T-helper 1 cell treated with Interleukin-12 subunit alpha and Interleukin-12 subunit beta and Interleukin-4 antibody, amounts not matched to agents 30 μg/mL and 1 μg/mL, for 36 hours (primary cell): Measurements from ENCODE around the gene ASXL1.

ENCODE experiments used
- H3K27ac Mint-ChIP-seq: one replicate; pipeline ENCODE4 v1.8.0; 2021; ENCODE audit warnings: mild to moderate bottlenecking, mixed read lengths
- H3K27me3 Mint-ChIP-seq: one replicate; pipeline ENCODE4 v1.8.0; 2021; ENCODE audit warnings: low read depth, mixed read lengths
- H3K36me3 Mint-ChIP-seq: one replicate; pipeline ENCODE4 v1.8.0; 2021; ENCODE audit warnings: low read depth, mixed read lengths
- H3K4me1 Mint-ChIP-seq: one replicate; pipeline ENCODE4 v1.8.0; 2021; ENCODE audit warnings: low read depth, mixed read lengths
- H3K4me3 Mint-ChIP-seq: one replicate; pipeline ENCODE4 v1.8.0; 2021; ENCODE audit warnings: mild to moderate bottlenecking, moderate library complexity, mixed read lengths
- H3K9me3 Mint-ChIP-seq: one replicate; pipeline ENCODE4 v1.8.0; 2021; ENCODE audit warnings: mixed read lengths

The ASXL1 gene

DNA sequence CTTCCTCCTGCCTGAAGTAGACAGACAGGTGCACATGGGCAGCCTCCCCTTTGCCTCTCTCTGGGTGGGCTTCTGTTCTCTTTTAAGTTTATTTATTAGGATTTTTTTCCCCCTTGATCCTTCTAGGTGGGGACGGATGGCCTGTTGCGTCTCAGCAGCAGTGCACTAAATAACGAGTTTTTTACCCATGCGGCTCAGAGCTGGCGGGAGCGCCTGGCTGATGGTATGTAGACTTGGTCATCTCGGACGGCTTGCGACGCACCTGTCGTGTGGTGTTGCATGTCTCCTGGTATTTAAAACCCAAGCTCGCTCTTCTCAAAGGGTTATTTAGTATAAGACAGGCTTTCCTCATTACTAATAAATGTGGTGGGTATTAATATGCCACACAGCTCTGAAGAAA lies 73.3 kb downstream of the ASXL1 start:
- H3K4me3 Mint-ChIP-seq = no peak overlapping the region
- no peaks in the 10 kb centered on the region for H3K9me3 Mint-ChIP-seq
- no peak overlapping the region for H3K27ac Mint-ChIP-seq
- H3K4me1 Mint-ChIP-seq = no peaks in the 10 kb centered on the region
- H3K36me3 Mint-ChIP-seq = peaks cover 58% of the 10 kb centered on the region
- no peaks in the 10 kb centered on the region for H3K27me3 Mint-ChIP-seq

DNA sequence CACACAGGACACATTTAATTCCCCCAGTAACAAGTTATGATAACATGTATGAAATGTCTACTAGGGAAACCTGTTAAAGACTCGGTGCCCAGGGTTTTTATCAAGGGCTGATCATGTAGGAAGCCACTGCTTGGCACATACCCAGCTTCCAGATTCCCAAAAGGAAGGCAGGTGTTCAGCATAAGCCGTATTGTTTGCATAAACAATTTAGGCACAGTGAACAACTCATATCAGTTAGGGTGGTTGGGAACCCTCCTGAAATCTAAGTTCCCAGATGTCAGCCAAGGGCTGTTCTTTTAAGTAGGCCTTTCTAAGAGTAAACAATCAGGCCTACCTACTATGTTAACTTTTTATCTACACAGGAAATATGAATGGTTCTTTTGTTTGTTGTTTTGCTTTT lies 74.1 kb downstream of the ASXL1 start:
- H3K27me3 Mint-ChIP-seq = no peaks in the 10 kb centered on the region
- peaks cover 60% of the 10 kb centered on the region for H3K36me3 Mint-ChIP-seq
- H3K27ac Mint-ChIP-seq = no peak overlapping the region
- no peaks in the 10 kb centered on the region for H3K9me3 Mint-ChIP-seq
- H3K4me3 Mint-ChIP-seq = no peak overlapping the region
- H3K4me1 Mint-ChIP-seq = no peaks in the 10 kb centered on the region

GRCh38 chr20:32433311-32434021 lies 75.3 kb downstream of the ASXL1 start:
- Mint-ChIP-seq H3K4me1 (no peaks in the 10 kb centered on the region), H3K4me3 (no peak overlapping the region), H3K27ac (no peak overlapping the region), H3K27me3 (no peaks in the 10 kb centered on the region), H3K36me3 (peaks cover 54% of the 10 kb centered on the region), H3K9me3 (no peaks in the 10 kb centered on the region)

DNA sequence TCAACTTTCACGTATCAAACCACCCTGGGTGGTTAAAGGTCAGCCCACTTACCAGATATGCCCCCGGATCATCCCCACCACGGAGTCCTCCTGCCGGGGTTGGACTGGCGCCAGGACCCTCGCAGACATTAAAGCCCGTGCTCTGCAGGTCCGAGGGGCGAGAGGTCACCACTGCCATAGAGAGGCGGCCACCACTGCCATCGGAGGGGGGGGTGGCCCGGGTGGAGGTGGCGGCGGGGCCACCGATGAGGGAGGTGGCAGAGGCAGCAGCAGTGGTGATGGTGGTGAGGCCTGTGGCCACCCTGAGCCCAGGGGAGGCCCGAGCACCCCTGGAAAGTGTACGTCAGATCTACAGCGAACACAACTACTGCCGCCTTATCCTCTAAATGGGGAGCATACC lies 76.3 kb downstream of the ASXL1 start:
- no peaks in the 10 kb centered on the region for H3K4me1 Mint-ChIP-seq
- no peak overlapping the region for H3K4me3 Mint-ChIP-seq
- no peaks in the 10 kb centered on the region for H3K9me3 Mint-ChIP-seq
- no peak overlapping the region for H3K27ac Mint-ChIP-seq
- no peaks in the 10 kb centered on the region for H3K27me3 Mint-ChIP-seq
- peaks cover 55% of the 10 kb centered on the region for H3K36me3 Mint-ChIP-seq

GRCh38 chr20:32435449-32436107 lies 77.4 kb downstream of the ASXL1 start:
- no peak overlapping the region for H3K27ac Mint-ChIP-seq
- H3K4me1 Mint-ChIP-seq = peaks cover under 1% of the 10 kb centered on the region
- no peaks in the 10 kb centered on the region for H3K27me3 Mint-ChIP-seq
- H3K36me3 Mint-ChIP-seq = peaks cover 54% of the 10 kb centered on the region
- no peaks in the 10 kb centered on the region for H3K9me3 Mint-ChIP-seq
- H3K4me3 Mint-ChIP-seq = no peak overlapping the region

GRCh38 chr20:32436142-32436861 lies 78.2 kb downstream of the ASXL1 start:
- Mint-ChIP-seq H3K36me3 (peaks cover 57% of the 10 kb centered on the region), H3K27me3 (no peaks in the 10 kb centered on the region), H3K4me3 (no peak overlapping the region), H3K4me1 (peaks cover 4% of the 10 kb centered on the region), H3K9me3 (no peaks in the 10 kb centered on the region), H3K27ac (no peak overlapping the region)

DNA sequence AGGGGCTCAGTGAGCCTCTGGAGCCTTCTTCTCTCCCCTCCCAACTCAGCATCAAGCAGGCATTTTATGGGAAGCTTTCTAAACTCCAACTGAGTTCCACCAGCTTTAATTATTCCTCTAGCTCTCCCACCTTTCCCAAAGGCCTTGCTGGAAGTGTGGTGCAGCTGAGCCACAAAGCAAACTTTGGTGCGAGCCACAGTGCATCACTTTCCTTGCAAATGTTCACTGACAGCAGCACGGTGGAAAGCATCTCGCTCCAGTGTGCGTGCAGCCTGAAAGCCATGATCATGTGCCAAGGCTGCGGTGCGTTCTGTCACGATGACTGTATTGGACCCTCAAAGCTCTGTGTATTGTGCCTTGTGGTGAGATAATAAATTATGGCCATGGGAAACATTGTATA lies 78.8 kb downstream of the ASXL1 start:
- Mint-ChIP-seq H3K4me1 (peaks cover 4% of the 10 kb centered on the region), H3K4me3 (no peak overlapping the region), H3K27ac (no peak overlapping the region), H3K9me3 (no peaks in the 10 kb centered on the region), H3K36me3 (peaks cover 56% of the 10 kb centered on the region), H3K27me3 (no peaks in the 10 kb centered on the region)

GRCh38 chr20:32437391-32438074 lies 79.4 kb downstream of the ASXL1 start:
- Mint-ChIP-seq H3K9me3 (no peaks in the 10 kb centered on the region), H3K4me3 (no peak overlapping the region), H3K27me3 (no peaks in the 10 kb centered on the region), H3K27ac (no peak overlapping the region), H3K36me3 (peaks cover 54% of the 10 kb centered on the region), H3K4me1 (peaks cover 4% of the 10 kb centered on the region)

DNA sequence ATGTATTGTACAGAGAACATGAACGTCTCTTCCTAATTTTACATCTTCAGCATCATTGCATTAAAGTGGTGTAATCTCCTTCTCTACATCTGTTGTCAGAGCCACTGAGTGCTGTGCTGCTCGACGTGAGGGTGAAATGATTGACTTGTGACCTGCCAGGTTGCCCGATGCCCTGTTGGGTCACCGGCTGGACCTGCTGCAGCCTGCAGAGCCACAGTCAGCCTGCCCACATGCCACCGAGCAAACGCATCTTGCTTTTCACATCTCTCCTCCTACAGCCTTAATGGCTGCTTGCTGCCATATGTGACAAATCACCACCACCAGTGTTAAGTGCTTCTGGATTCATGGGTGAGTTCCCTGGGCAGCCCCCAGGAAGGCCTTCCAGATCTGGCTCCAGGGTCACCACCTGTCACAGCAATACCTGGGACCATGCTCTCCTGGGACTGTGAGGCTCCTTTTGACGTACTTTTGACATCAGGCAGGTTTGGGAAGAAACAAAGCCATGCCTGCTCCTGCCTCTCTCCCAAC lies 80.3 kb downstream of the ASXL1 start:
- Mint-ChIP-seq H3K4me3 (no peak overlapping the region), H3K27me3 (no peaks in the 10 kb centered on the region), H3K27ac (no peak overlapping the region), H3K36me3 (peaks cover 52% of the 10 kb centered on the region), H3K9me3 (no peaks in the 10 kb centered on the region), H3K4me1 (peaks cover 7% of the 10 kb centered on the region)

- peaks cover 10% of the 10 kb centered on the region for H3K4me1 Mint-ChIP-seq
- H3K4me3 Mint-ChIP-seq = no peak overlapping the region
- no peak overlapping the region for H3K27ac Mint-ChIP-seq
- peaks cover 44% of the 10 kb centered on the region for H3K36me3 Mint-ChIP-seq
- H3K9me3 Mint-ChIP-seq = no peaks in the 10 kb centered on the region
- H3K27me3 Mint-ChIP-seq = no peaks in the 10 kb centered on the region
These were observed 81.2 kb downstream of the ASXL1 start for GRCh38 chr20:32439132-32439829.

- H3K4me1 Mint-ChIP-seq = peaks cover 10% of the 10 kb centered on the region
- H3K4me3 Mint-ChIP-seq = no peak overlapping the region
- H3K27ac Mint-ChIP-seq = no peak overlapping the region
- H3K27me3 Mint-ChIP-seq = no peaks in the 10 kb centered on the region
- H3K9me3 Mint-ChIP-seq = no peaks in the 10 kb centered on the region
- H3K36me3 Mint-ChIP-seq = peaks cover 40% of the 10 kb centered on the region
These were observed 82.1 kb downstream of the ASXL1 start for GRCh38 chr20:32440069-32440757.

GRCh38 chr20:32440758-32441078 lies 82.6 kb downstream of the ASXL1 start:
- H3K9me3 Mint-ChIP-seq = no peaks in the 10 kb centered on the region
- peaks cover 40% of the 10 kb centered on the region for H3K36me3 Mint-ChIP-seq
- no peaks in the 10 kb centered on the region for H3K27me3 Mint-ChIP-seq
- H3K4me1 Mint-ChIP-seq = peaks cover 13% of the 10 kb centered on the region
- H3K4me3 Mint-ChIP-seq = no peak overlapping the region
- no peak overlapping the region for H3K27ac Mint-ChIP-seq

DNA sequence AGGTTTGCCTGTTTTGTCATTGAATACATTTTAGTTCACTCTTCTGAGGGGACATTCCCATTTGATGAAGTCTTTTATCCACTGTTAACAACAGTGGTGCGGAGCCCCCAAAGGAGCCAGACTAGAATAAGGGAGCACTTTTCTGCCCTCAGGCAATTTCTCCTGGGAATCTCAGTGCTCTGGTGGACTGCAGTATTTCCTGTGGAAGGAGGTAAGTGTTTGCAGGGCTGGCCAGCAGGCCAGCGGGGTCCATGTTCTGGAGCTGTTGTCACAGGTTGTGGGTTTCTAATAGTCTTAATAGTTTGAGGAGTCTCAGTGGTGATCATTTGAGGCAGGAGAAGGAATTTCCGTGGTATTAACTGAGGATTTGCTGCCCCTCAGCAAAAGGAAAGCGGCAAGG lies 83.5 kb downstream of the ASXL1 start:
- peaks cover 13% of the 10 kb centered on the region for H3K4me1 Mint-ChIP-seq
- no peaks in the 10 kb centered on the region for H3K27me3 Mint-ChIP-seq
- no peak overlapping the region for H3K4me3 Mint-ChIP-seq
- H3K36me3 Mint-ChIP-seq = peaks cover 38% of the 10 kb centered on the region
- H3K9me3 Mint-ChIP-seq = no peaks in the 10 kb centered on the region
- H3K27ac Mint-ChIP-seq = no peak overlapping the region
